Measurements from ENCODE around the gene GUCY1A2.

- TF ChIP-seq POLR2A (IDR thresholded peaks at IDR 0.05; ENCODE audit: low read depth, low read length) (no peak), POLR2AphosphoS5 (IDR thresholded peaks at IDR 0.05; ENCODE audit: low read depth, low read length) (no peak), TAF1 (IDR thresholded peaks at IDR 0.05; ENCODE audit: borderline replicate concordance, low read depth, low read length) (no peak)
Observed at GRCh38 chr11:106986261-106986660, 32.0 kb downstream of the GUCY1A2 start.
